ENCODE results near the gene WDR35.

The WDR35 gene

DNA sequence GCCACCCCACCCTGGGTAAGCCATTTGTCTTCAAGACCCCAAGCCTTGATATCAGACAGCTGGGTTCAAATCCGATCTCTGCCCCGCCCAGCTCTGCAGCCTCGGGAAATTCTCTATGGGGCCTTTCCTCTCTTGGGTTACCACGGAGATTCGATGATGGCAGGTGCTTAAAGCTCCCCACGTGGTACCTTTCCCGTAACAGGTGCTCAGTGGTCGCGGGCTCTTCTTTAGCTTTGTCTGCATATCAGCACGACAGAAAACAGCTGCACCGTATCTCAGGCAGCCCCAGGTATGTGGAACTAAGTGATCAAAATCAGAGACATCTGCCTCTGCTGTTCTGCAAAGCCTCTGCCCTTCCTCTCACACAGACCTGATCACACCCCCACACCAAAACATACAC lies 125.5 kb downstream of the WDR35 start:
- no peaks in the 10 kb centered on the region for H3K9me3 ChIP-seq (ENCODE audit: insufficient read depth, low read length)
- peak overlapping the region; percentile 91 for H2AFZ ChIP-seq (ENCODE audit: low read depth, low read length)
- peak overlapping the region; percentile 34; the same call in 1 of the 2 replicates for H3K4me3 ChIP-seq (ENCODE audit: low read length)
- H3K4me1 ChIP-seq (ENCODE audit: low read length) = peaks cover 60% of the 10 kb centered on the region
- peak overlapping the region; percentile 66 for H3K4me2 ChIP-seq (ENCODE audit: low read length)
- no peaks in the 10 kb centered on the region for H3K36me3 ChIP-seq (replicated peaks; ENCODE audit: low read depth, low read length)
- TF ChIP-seq, protein P1, sequence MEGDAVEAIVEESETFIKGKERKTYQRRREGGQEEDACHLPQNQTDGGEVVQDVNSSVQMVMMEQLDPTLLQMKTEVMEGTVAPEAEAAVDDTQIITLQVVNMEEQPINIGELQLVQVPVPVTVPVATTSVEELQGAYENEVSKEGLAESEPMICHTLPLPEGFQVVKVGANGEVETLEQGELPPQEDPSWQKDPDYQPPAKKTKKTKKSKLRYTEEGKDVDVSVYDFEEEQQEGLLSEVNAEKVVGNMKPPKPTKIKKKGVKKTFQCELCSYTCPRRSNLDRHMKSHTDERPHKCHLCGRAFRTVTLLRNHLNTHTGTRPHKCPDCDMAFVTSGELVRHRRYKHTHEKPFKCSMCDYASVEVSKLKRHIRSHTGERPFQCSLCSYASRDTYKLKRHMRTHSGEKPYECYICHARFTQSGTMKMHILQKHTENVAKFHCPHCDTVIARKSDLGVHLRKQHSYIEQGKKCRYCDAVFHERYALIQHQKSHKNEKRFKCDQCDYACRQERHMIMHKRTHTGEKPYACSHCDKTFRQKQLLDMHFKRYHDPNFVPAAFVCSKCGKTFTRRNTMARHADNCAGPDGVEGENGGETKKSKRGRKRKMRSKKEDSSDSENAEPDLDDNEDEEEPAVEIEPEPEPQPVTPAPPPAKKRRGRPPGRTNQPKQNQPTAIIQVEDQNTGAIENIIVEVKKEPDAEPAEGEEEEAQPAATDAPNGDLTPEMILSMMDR (IDR thresholded peaks at IDR 0.05; ENCODE audit: low read depth, low read length) = no peak
- no peak for TF ChIP-seq EZH2phosphoT487 (IDR thresholded peaks at IDR 0.05; ENCODE audit: low read depth)
- no peaks in the 10 kb centered on the region for H4K20me1 ChIP-seq (ENCODE audit: insufficient read depth, low read length)
- no peaks in the 10 kb centered on the region for H3K79me2 ChIP-seq (ENCODE audit: low read length)
- no peaks in the 10 kb centered on the region for H3K27me3 ChIP-seq (ENCODE audit: low read depth, low read length)
- peak overlapping the region; percentile 54; the same call in 1 of the 2 replicates for H3K9ac ChIP-seq (ENCODE audit: low read length)
- peak overlapping the region; percentile 73 for H3K27ac ChIP-seq (ENCODE audit: low read length)

DNA sequence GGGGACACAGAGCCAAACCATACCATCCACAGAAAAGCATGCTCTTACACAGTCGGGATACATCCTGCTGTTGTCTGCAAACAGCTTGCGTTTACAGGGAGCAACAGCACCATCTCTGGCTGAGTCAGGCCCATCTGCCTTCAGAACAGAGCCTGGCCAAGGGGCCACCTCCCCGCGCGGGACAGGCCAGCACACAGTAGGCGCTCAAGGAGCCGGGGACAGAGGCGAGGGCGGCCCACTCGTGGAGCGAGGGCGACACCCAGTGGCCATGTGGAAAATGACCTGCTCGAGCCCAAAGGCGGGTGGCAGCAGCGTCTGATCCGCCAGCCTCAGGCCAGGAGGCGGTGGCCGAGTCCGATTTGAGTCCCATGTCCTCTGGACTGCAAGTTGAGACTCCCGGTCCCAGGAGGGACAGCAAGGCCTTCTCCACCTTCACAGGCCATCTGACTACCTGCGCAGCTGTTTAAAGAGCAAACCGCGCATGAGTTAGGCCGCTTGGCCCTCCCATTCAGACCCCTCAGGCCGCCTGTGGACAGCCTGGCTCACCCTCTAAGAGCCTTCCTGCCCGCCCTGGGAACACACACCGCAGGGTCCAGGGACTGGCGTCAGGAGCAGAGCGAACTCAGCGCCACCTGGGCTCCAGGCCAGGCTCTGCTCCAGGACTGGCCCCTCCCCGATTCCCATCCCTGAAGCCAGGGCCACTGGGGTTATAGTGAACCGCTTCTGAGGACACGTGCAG lies 126.4 kb downstream of the WDR35 start:
- peak overlapping the region; percentile 85 for H3K4me2 ChIP-seq (ENCODE audit: low read length)
- no peak overlapping the region for H3K27ac ChIP-seq (ENCODE audit: low read length)
- H2AFZ ChIP-seq (ENCODE audit: low read depth, low read length) = peak overlapping the region; percentile 86

DNA sequence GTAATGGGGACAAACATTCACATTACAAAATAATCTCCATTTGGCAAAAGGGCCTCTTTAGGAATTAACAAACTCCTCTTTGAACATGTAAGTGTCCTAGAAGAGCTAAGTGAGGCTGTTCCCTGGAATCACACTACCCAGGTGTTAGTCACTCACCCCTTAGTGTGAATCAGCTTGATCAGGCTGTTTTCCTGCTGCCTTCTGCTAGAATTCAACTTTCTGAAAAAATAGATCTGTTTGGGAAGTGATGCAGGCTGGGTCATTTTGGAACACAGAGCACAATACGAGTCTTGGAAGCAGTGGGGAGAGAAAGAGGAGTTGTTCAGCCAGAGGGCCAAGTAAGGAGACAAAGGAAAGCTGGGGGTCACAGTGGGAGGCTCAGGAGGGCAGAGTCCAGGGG lies 128.1 kb downstream of the WDR35 start:
- Histone ChIP-seq H3K79me2 (ENCODE audit: low read length) (no peaks in the 10 kb centered on the region), H3K4me2 (ENCODE audit: low read length) (no peak overlapping the region), H3K27me3 (ENCODE audit: low read depth, low read length) (no peaks in the 10 kb centered on the region), H3K9ac (ENCODE audit: low read length) (no peak overlapping the region), H3K36me3 (replicated peaks; ENCODE audit: low read depth, low read length) (no peaks in the 10 kb centered on the region), H4K20me1 (ENCODE audit: insufficient read depth, low read length) (no peaks in the 10 kb centered on the region), H3K9me3 (ENCODE audit: insufficient read depth, low read length) (no peaks in the 10 kb centered on the region), H3K27ac (ENCODE audit: low read length) (no peak overlapping the region), H3K4me1 (ENCODE audit: low read length) (peaks cover 46% of the 10 kb centered on the region), H2AFZ (ENCODE audit: low read depth, low read length) (no peak overlapping the region), H3K4me3 (ENCODE audit: low read length) (no peak overlapping the region)
- TF ChIP-seq, protein P1 (IDR thresholded peaks at IDR 0.05; ENCODE audit: low read depth, low read length) = no peak
- no peak for TF ChIP-seq EZH2phosphoT487 (IDR thresholded peaks at IDR 0.05; ENCODE audit: low read depth)

More for the DNA sequence above, 126.4 kb downstream of the WDR35 start:
- TF ChIP-seq, protein P1 (IDR thresholded peaks at IDR 0.05; ENCODE audit: low read depth, low read length) = peak; percentile 93
- TF ChIP-seq EZH2phosphoT487 (IDR thresholded peaks at IDR 0.05; ENCODE audit: low read depth) = no peak
- no peaks in the 10 kb centered on the region for H3K27me3 ChIP-seq (ENCODE audit: low read depth, low read length)
- peak overlapping the region; percentile 46 for H3K9ac ChIP-seq (ENCODE audit: low read length)
- no peaks in the 10 kb centered on the region for H3K79me2 ChIP-seq (ENCODE audit: low read length)
- no peaks in the 10 kb centered on the region for H4K20me1 ChIP-seq (ENCODE audit: insufficient read depth, low read length)
- peaks cover 57% of the 10 kb centered on the region for H3K4me1 ChIP-seq (ENCODE audit: low read length)
- no peaks in the 10 kb centered on the region for H3K9me3 ChIP-seq (ENCODE audit: insufficient read depth, low read length)
- peak overlapping the region; percentile 73 for H3K4me3 ChIP-seq (ENCODE audit: low read length)
- H3K36me3 ChIP-seq (replicated peaks; ENCODE audit: low read depth, low read length) = no peaks in the 10 kb centered on the region
